H9 (cell line): ENCODE results near the gene CAV3. TPM values are rescaled to one million over a fixed set of nuclear protein-coding genes. Genes with fewer than 3 reads are reported as not detected.

ENCODE experiments used
- DNase-seq: peaks from one replicate; pipeline ENCODE4 v3.0.0-alpha.2; 2017
- H2AFZ ChIP-seq: one replicate; pipeline ENCODE4 v1.6.1; 2013; ENCODE audit warnings: mild to moderate bottlenecking, low read length, control low read depth, moderate library complexity
- H2AK5ac ChIP-seq: 2 replicates; pipeline ENCODE4 v1.6.1; 2013; ENCODE audit warnings: low read length, control low read depth, mixed read lengths; ENCODE audit not compliant: insufficient read length
- H2BK120ac ChIP-seq: one replicate; pipeline ENCODE4 v1.6.1; 2013; ENCODE audit warnings: low read depth, mild to moderate bottlenecking, low read length, control low read depth, inconsistent platforms; ENCODE audit not compliant: poor library complexity, severe bottlenecking
- H2BK12ac ChIP-seq: 2 replicates; pipeline ENCODE4 v1.6.1; 2013; ENCODE audit warnings: low read length, control low read depth, mixed read lengths, low read depth; ENCODE audit not compliant: insufficient read length
- H2BK15ac ChIP-seq: 2 replicates; pipeline ENCODE4 v1.6.1; 2013; ENCODE audit warnings: low read depth, low read length, control low read depth
- H2BK20ac ChIP-seq: one replicate; pipeline ENCODE4 v1.6.1; 2013; ENCODE audit warnings: low read depth, mild to moderate bottlenecking, low read length, control low read depth, inconsistent platforms; ENCODE audit not compliant: poor library complexity, severe bottlenecking
- H2BK5ac ChIP-seq: 2 replicates; pipeline ENCODE4 v1.6.1; 2013; ENCODE audit warnings: low read length, control low read depth, mixed read lengths; ENCODE audit not compliant: insufficient read length
- H3K14ac ChIP-seq: 2 replicates; pipeline ENCODE4 v1.6.1; 2013; ENCODE audit warnings: low read length, control low read depth; ENCODE audit not compliant: insufficient read depth
- H3K18ac ChIP-seq: 2 replicates; pipeline ENCODE4 v1.6.1; 2013; ENCODE audit warnings: low read depth, mild to moderate bottlenecking, mixed read lengths, low read length, control low read depth; ENCODE audit not compliant: insufficient read length
- H3K23ac ChIP-seq: 2 replicates; pipeline ENCODE4 v1.6.1; 2013; ENCODE audit warnings: low read length, control low read depth, mixed read lengths, low read depth; ENCODE audit not compliant: insufficient read length
- H3K23me2 ChIP-seq: 2 replicates; pipeline ENCODE4 v1.6.1; 2013; ENCODE audit warnings: low read depth, mild to moderate bottlenecking, mixed read lengths, low read length, control low read depth; ENCODE audit not compliant: insufficient read length, poor library complexity, severe bottlenecking
- H3K27ac ChIP-seq: 2 replicates; pipeline ENCODE4 v1.5.1; 2013; ENCODE audit warnings: low read length, control low read depth, mixed read lengths, low read depth; ENCODE audit not compliant: insufficient read length
- H3K27me3 ChIP-seq: 2 replicates; pipeline ENCODE4 v1.6.1; 2013; ENCODE audit warnings: low read length, control low read depth, inconsistent platforms; ENCODE audit not compliant: insufficient read depth
- H3K4ac ChIP-seq: 2 replicates; pipeline ENCODE4 v1.6.1; 2013; ENCODE audit warnings: low read depth, mild to moderate bottlenecking, control low read depth, inconsistent platforms, low read length, moderate library complexity
- H3K4me1 ChIP-seq: 2 replicates; pipeline ENCODE4 v1.6.1; 2013; ENCODE audit warnings: low read length, control low read depth, inconsistent platforms; ENCODE audit not compliant: insufficient read depth
- H3K4me2 ChIP-seq: 2 replicates; pipeline ENCODE4 v1.6.1; 2013; ENCODE audit warnings: low read length, control low read depth, mixed read lengths; ENCODE audit not compliant: insufficient read length, insufficient read depth
- H3K56ac ChIP-seq: 2 replicates; pipeline ENCODE4 v1.6.1; 2013; ENCODE audit warnings: low read depth, mild to moderate bottlenecking, mixed read lengths, low read length, control low read depth; ENCODE audit not compliant: insufficient read length
- H3K79me1 ChIP-seq: 2 replicates; pipeline ENCODE4 v1.6.1; 2013; ENCODE audit warnings: low read depth, mild to moderate bottlenecking, moderate library complexity, low read length, control low read depth, inconsistent platforms; ENCODE audit not compliant: insufficient read depth, poor library complexity, severe bottlenecking
- H3K79me2 ChIP-seq: 2 replicates; pipeline ENCODE4 v1.6.1; 2013; ENCODE audit warnings: low read length, control low read depth, inconsistent platforms; ENCODE audit not compliant: insufficient read depth
- H3K9ac ChIP-seq: 2 replicates; pipeline ENCODE4 v1.6.1; 2013; ENCODE audit warnings: low read length, control low read depth, mixed read lengths; ENCODE audit not compliant: insufficient read length; ENCODE audit errors: extremely low read depth
- H3K9me3 ChIP-seq: one replicate; pipeline ENCODE4 v1.6.1; 2013; ENCODE audit warnings: low read depth, low read length, inconsistent platforms; ENCODE audit not compliant: control insufficient read depth
- H3T11ph ChIP-seq: one replicate; pipeline ENCODE4 v1.6.1; 2013; ENCODE audit warnings: mild to moderate bottlenecking, low read length, control low read depth, inconsistent platforms
- H4K20me1 ChIP-seq: one replicate; pipeline ENCODE4 v1.6.1; 2013; ENCODE audit not compliant: control insufficient read depth, insufficient read length, insufficient read depth
- H4K5ac ChIP-seq: 2 replicates; pipeline ENCODE4 v1.6.1; 2013; ENCODE audit warnings: low read depth, mild to moderate bottlenecking, mixed read lengths, low read length, control low read depth; ENCODE audit not compliant: insufficient read length
- H4K8ac ChIP-seq: replicated peaks from 2 replicates; pipeline ENCODE4 v1.6.1; 2013; ENCODE audit warnings: low read length, control low read depth, mixed read lengths, low read depth; ENCODE audit not compliant: insufficient read length
- H4K91ac ChIP-seq: 2 replicates; pipeline ENCODE4 v1.6.1; 2013; ENCODE audit warnings: low read depth, mild to moderate bottlenecking, moderate library complexity, mixed read lengths, low read length, control low read depth; ENCODE audit not compliant: insufficient read length
- H3K27ac Mint-ChIP-seq, 3 experiments: 2 replicates in 2 of 3; 3 replicates in 1 of 3; pipeline ENCODE4 v1.8.0; 2020 to 2021; ENCODE audit warnings: mixed read lengths in 3 of 3, mild to moderate bottlenecking in 1 of 3, moderate library complexity in 1 of 3
- H3K27me3 Mint-ChIP-seq: 2 replicates; pipeline ENCODE4 v1.8.0; 2021; ENCODE audit warnings: low read depth, mild to moderate bottlenecking, moderate library complexity, mixed read lengths
- H3K36me3 Mint-ChIP-seq, 3 experiments: 2 replicates in 2 of 3; 3 replicates in 1 of 3; pipeline ENCODE4 v1.8.0; 2020 to 2021; ENCODE audit warnings: low read depth in 3 of 3, mixed read lengths in 3 of 3; ENCODE audit not compliant: insufficient read depth in 1 of 3
- H3K4me1 Mint-ChIP-seq, 2 experiments: 2 replicates each; pipeline ENCODE4 v1.8.0; 2020; ENCODE audit warnings: mixed read lengths in 2 of 2
- H3K4me3 Mint-ChIP-seq, 2 experiments: 2 replicates in 1 of 2; 3 replicates in 1 of 2; pipeline ENCODE4 v1.8.0; 2020 to 2021; ENCODE audit warnings: mild to moderate bottlenecking in 2 of 2, mixed read lengths in 2 of 2, moderate library complexity in 1 of 2
- H3K9me3 Mint-ChIP-seq, 2 experiments: 2 replicates in 1 of 2; 3 replicates in 1 of 2; pipeline ENCODE4 v1.8.0; 2020; ENCODE audit warnings: mild to moderate bottlenecking in 2 of 2, mixed read lengths in 2 of 2, moderate library complexity in 1 of 2
- WGBS: extraction: QIAGEN DNeasy Blood & Tissue Kit; methylation state at CpG from one replicate; pipeline ENCODE4 v1.1.7; 2013; ENCODE audit warnings: missing lambda C conversion rate, low lambda C conversion rate, mixed read lengths; ENCODE audit not compliant: insufficient read length; ENCODE audit errors: extremely low coverage; 5-methylcytosine and 5-hydroxymethylcytosine counted together
- total RNA-seq: library from RNA; stranded (reverse); gene quantifications from 2 replicates; pipeline ENCODE4 v1.2.1, GENCODE V29; 2021
- TF ChIP-seq, protein P1 (sequence below): fragments of 200-600 bp; sonication (generic); conservative IDR thresholded peaks from 3 replicates; pipeline ENCODE4 v1.8.0; 2021; ENCODE audit warnings: antibody characterized with exemption, mild to moderate bottlenecking

The CAV3 gene
- total RNA-seq, 1 experiment from 2014 or later, result not detected

DNA sequence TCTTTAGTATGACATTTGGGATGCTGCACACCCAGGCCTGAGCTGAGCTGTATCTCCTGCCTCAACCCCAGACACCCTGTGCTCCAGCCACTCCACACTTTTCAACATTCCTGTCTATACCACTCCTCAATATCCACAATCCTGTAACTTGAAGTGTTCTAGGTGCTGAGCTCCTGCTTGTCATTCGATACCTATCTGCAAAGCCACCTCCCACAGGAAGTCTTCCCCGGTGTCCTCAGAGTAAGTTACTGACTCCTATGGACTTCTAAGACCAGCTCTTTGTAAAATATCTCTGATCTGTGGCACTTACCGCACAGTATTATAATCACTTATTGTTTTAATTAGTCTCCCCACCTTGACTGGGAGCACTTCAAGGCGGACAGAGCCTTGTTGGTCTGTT, 1.2 kb upstream of the CAV3 start:
- no peak overlapping the region for H2BK120ac ChIP-seq
- TF ChIP-seq, protein P1, sequence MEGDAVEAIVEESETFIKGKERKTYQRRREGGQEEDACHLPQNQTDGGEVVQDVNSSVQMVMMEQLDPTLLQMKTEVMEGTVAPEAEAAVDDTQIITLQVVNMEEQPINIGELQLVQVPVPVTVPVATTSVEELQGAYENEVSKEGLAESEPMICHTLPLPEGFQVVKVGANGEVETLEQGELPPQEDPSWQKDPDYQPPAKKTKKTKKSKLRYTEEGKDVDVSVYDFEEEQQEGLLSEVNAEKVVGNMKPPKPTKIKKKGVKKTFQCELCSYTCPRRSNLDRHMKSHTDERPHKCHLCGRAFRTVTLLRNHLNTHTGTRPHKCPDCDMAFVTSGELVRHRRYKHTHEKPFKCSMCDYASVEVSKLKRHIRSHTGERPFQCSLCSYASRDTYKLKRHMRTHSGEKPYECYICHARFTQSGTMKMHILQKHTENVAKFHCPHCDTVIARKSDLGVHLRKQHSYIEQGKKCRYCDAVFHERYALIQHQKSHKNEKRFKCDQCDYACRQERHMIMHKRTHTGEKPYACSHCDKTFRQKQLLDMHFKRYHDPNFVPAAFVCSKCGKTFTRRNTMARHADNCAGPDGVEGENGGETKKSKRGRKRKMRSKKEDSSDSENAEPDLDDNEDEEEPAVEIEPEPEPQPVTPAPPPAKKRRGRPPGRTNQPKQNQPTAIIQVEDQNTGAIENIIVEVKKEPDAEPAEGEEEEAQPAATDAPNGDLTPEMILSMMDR, result no peak
- H4K91ac ChIP-seq, result no peak overlapping the region
- H2AFZ ChIP-seq, result no peak overlapping the region
- no peak overlapping the region for H3K14ac ChIP-seq
- DNase-seq, result peak; percentile 42
- no peaks in the 10 kb centered on the region; a peak in 1 of 5 replicates for H3K9me3 Mint-ChIP-seq
- H4K8ac ChIP-seq, result no peak overlapping the region
- no CpG with 5 or more reads among the region's 4 CpGs for WGBS
- H2AK5ac ChIP-seq, result no peak overlapping the region
- H3K4me1 Mint-ChIP-seq, result peaks cover 8 to 11% of the 10 kb centered on the region in 2 experiments
- H3K79me1 ChIP-seq, result no peaks in the 10 kb centered on the region
- no peak overlapping the region for H3K9ac ChIP-seq
- H3K27me3 Mint-ChIP-seq, result peaks cover 74% of the 10 kb centered on the region
- H3K18ac ChIP-seq, result no peak overlapping the region
- H2BK15ac ChIP-seq, result no peak overlapping the region
- no peaks in the 10 kb centered on the region for H3K79me2 ChIP-seq
- no peak overlapping the region for H3T11ph ChIP-seq
- H3K23ac ChIP-seq, result no peak overlapping the region
- no peaks in the 10 kb centered on the region for H3K23me2 ChIP-seq
- H3K27ac Mint-ChIP-seq, result no peak overlapping the region
- H3K27ac ChIP-seq, result no peak overlapping the region
- no peak overlapping the region for H3K56ac ChIP-seq
- H3K4ac ChIP-seq, result no peak overlapping the region
- H3K4me1 ChIP-seq, result no peaks in the 10 kb centered on the region
- H3K36me3 Mint-ChIP-seq, result no peaks in the 10 kb centered on the region
- no peak overlapping the region for H2BK20ac ChIP-seq
- no peaks in the 10 kb centered on the region for H3K9me3 ChIP-seq
- no peaks in the 10 kb centered on the region for H3K27me3 ChIP-seq
- H4K5ac ChIP-seq, result no peak overlapping the region
- H3K4me2 ChIP-seq, result no peak overlapping the region
- no peak overlapping the region for H2BK5ac ChIP-seq
- no peaks in the 10 kb centered on the region for H4K20me1 ChIP-seq
- no peak overlapping the region for H2BK12ac ChIP-seq
- H3K4me3 Mint-ChIP-seq, result no peak overlapping the region
